ENCODE measurements around the gene SH3TC2. TPM values are rescaled to one million over a fixed set of nuclear protein-coding genes. Genes with fewer than 3 reads are reported as not detected.

SH3TC2 gene
- total and polyA plus RNA-seq, 2 donors (not counting 1 experiment from before 2014, with no cell fraction given): not detected

- H3K27me3 ChIP-seq (replicated peaks in 1 of 4; ENCODE audit: control extremely low read depth in 1 of 4, control insufficient read depth in 3 of 4, insufficient read depth in 4 of 4, low read length in 3 of 4): no peaks in the 10 kb centered on the region
- DNase-seq: no peak
- Mint-ChIP-seq H3K27me3 (peaks cover 9% of the 10 kb centered on the region), H3K27ac (no peak overlapping the region), H3K4me1 (no peaks in the 10 kb centered on the region), H3K9me3 (ENCODE audit: insufficient read depth) (peaks cover 3% of the 10 kb centered on the region), H3K4me3 (no peak overlapping the region)
- no peaks in the 10 kb centered on the region for H3K4me1 ChIP-seq (ENCODE audit: control insufficient read depth in 2 of 2, insufficient read depth in 2 of 2, low read length in 2 of 2)
- no peaks in the 10 kb centered on the region for H3K9me3 ChIP-seq (ENCODE audit: control extremely low read depth in 1 of 3, control insufficient read depth in 2 of 3, insufficient read depth in 1 of 3, low read length in 2 of 3)
- intact Hi-C loops (cut with micrococcal nuclease): no loop called here
- no peak overlapping the region for H3K9ac ChIP-seq (ENCODE audit: low read length)
- H2AFZ ChIP-seq (ENCODE audit: insufficient read depth, low read depth, low read length, poor library complexity, severe bottlenecking): no peak overlapping the region
- no peaks in the 10 kb centered on the region for H3K36me3 ChIP-seq (replicated peaks in 1 of 2; ENCODE audit: control extremely low read depth in 1 of 2, control insufficient read depth in 1 of 2, extremely low read depth in 1 of 2, insufficient read depth in 2 of 2, low read length in 1 of 2)
- no peaks in the 10 kb centered on the region for H3K79me2 ChIP-seq (ENCODE audit: control insufficient read depth, insufficient read depth, low read length)
- no peak overlapping the region for H3K4me2 ChIP-seq (replicated peaks; ENCODE audit: low read depth, low read length, poor library complexity, severe bottlenecking)
- H3K4me3 ChIP-seq (ENCODE audit: control extremely low read depth in 1 of 5, extremely low read depth in 1 of 5, insufficient read depth in 1 of 5, low read depth in 2 of 5, low read length in 4 of 5): no peak overlapping the region
- no peak for TF ChIP-seq CTCF (IDR thresholded peaks at IDR 0.05)
- H3K27ac ChIP-seq (ENCODE audit: low read length in 2 of 2): no peak overlapping the region
- no peak for ATAC-seq (ENCODE audit: low read depth)
- ChIA-PET CTCF (no interaction called here), POLR2A (no interaction called here)
- no CpG with 5 or more reads among the region's 2 CpGs for WGBS (ENCODE audit: insufficient coverage)
- no peaks in the 10 kb centered on the region for H4K20me1 ChIP-seq (ENCODE audit: control insufficient read depth, insufficient read depth, low read length, poor library complexity, severe bottlenecking)
Observed at GRCh38 chr5:149063896-149064478, 1.1 kb upstream of the SH3TC2 start.

GRCh38 chr5:149062371-149063016, 368 bp downstream of the SH3TC2 start:
- no peaks in the 10 kb centered on the region for H3K4me1 ChIP-seq (ENCODE audit: control insufficient read depth in 2 of 2, insufficient read depth in 2 of 2, low read length in 2 of 2)
- Mint-ChIP-seq H3K4me1 (no peaks in the 10 kb centered on the region), H3K4me3 (no peak overlapping the region), H3K27ac (no peak overlapping the region), H3K9me3 (ENCODE audit: insufficient read depth) (peaks cover 3% of the 10 kb centered on the region), H3K27me3 (peaks cover 14% of the 10 kb centered on the region)
- intact Hi-C loops (cut with micrococcal nuclease): no loop called here
- no peak overlapping the region for H2AFZ ChIP-seq (ENCODE audit: insufficient read depth, low read depth, low read length, poor library complexity, severe bottlenecking)
- H3K27ac ChIP-seq (ENCODE audit: low read length in 2 of 2): no peak overlapping the region
- no peak overlapping the region for H3K4me2 ChIP-seq (replicated peaks; ENCODE audit: low read depth, low read length, poor library complexity, severe bottlenecking)
- no peak overlapping the region for H3K9ac ChIP-seq (ENCODE audit: low read length)
- no peaks in the 10 kb centered on the region for H4K20me1 ChIP-seq (ENCODE audit: control insufficient read depth, insufficient read depth, low read length, poor library complexity, severe bottlenecking)
- peaks cover 0 to 2% (median 0%) of the 10 kb centered on the region in 3 donors for H3K9me3 ChIP-seq (ENCODE audit: control extremely low read depth in 1 of 3, control insufficient read depth in 2 of 3, insufficient read depth in 1 of 3, low read length in 2 of 3)
- CTCF ChIA-PET: no interaction called here
- no peak for ATAC-seq (ENCODE audit: low read depth)
- H3K27me3 ChIP-seq (replicated peaks in 1 of 4; ENCODE audit: control extremely low read depth in 1 of 4, control insufficient read depth in 3 of 4, insufficient read depth in 4 of 4, low read length in 3 of 4): no peaks in the 10 kb centered on the region
- no peak overlapping the region for H3K4me3 ChIP-seq (ENCODE audit: control extremely low read depth in 1 of 5, extremely low read depth in 1 of 5, insufficient read depth in 1 of 5, low read depth in 2 of 5, low read length in 4 of 5)
- TF ChIP-seq CTCF (IDR thresholded peaks at IDR 0.05): no peak
- no peak for TF ChIP-seq EZH2 (IDR thresholded peaks at IDR 0.05; ENCODE audit: borderline replicate concordance, insufficient read depth, low read depth, low read length, poor library complexity, severe bottlenecking)
- no peaks in the 10 kb centered on the region for H3K79me2 ChIP-seq (ENCODE audit: control insufficient read depth, insufficient read depth, low read length)
- 43% methylated on average over 3 of the region's 3 CpGs for WGBS (ENCODE audit: insufficient coverage)
- H3K36me3 ChIP-seq (replicated peaks in 1 of 2; ENCODE audit: control extremely low read depth in 1 of 2, control insufficient read depth in 1 of 2, extremely low read depth in 1 of 2, insufficient read depth in 2 of 2, low read length in 1 of 2): no peaks in the 10 kb centered on the region
- POLR2A ChIA-PET: no interaction called here
- no peak for DNase-seq

Measured in B cell (primary cell).